ENCODE data around the gene SPEM3. TPM values are rescaled to one million over a fixed set of nuclear protein-coding genes. Genes with fewer than 3 reads are reported as not detected.

SPEM3 gene
- total RNA-seq, 3 donors from 2014 or later = not detected

GRCh38 chr17:7464081-7464480 lies 35.4 kb downstream of the SPEM3 start:
- TF ChIP-seq POLR2A (IDR thresholded peaks at IDR 0.05) (no peak), POLR2AphosphoS5 (IDR thresholded peaks at IDR 0.05) (no peak), CTCF (IDR thresholded peaks at IDR 0.05) (no peak)
- Histone ChIP-seq H3K4me3 (no peak overlapping the region), H3K27ac (peak overlapping the region; percentile 70 to 73), H3K36me3 (no peaks in the 10 kb centered on the region), H3K27me3 (no peaks in the 10 kb centered on the region), H3K4me1 (no peaks in the 10 kb centered on the region), H3K9me3 (no peaks in the 10 kb centered on the region)
- DNase-seq (ENCODE audit: low spot score in 2 of 2) = peak in 1 of 2 donors; percentile 62
- intact Hi-C loops (cut with DNase I; ENCODE audit: low total_unique reads) = no loop called here

- intact Hi-C loops (cut with DNase I; ENCODE audit: low total_unique reads) = no loop called here
- H3K27me3 ChIP-seq = no peaks in the 10 kb centered on the region
- no peaks in the 10 kb centered on the region for H3K9me3 ChIP-seq
- no peaks in the 10 kb centered on the region for H3K36me3 ChIP-seq
- TF ChIP-seq POLR2AphosphoS5 (IDR thresholded peaks at IDR 0.05) (no peak), CTCF (IDR thresholded peaks at IDR 0.05) (no peak), POLR2A (IDR thresholded peaks at IDR 0.05) (no peak)
- H3K27ac ChIP-seq = peak overlapping the region; percentile 67 to 89
- H3K4me1 ChIP-seq = no peaks in the 10 kb centered on the region
- no peak for DNase-seq (ENCODE audit: low spot score in 2 of 2)
- H3K4me3 ChIP-seq = peak overlapping the region in 1 of 3 donors; percentile 20
These were observed 37.1 kb downstream of the SPEM3 start for GRCh38 chr17:7465597-7466275.

DNA sequence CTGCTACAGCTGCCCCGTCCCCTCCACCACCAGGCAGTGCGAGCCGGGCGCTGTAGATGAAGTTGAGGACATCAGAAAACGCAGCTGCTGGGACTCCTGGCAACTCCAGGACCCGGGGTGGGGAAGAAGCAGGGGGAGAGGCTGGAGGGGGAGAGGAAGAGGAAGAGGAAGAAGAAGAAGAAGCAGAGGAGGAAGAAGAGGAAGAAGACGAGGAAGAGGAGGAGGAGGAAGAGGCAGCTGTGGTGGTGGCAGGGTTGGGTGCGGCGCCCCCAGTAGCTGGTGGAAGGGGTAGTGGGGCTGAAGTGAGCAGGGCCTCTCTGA lies 37.6 kb downstream of the SPEM3 start:
- Histone ChIP-seq H3K4me1 (no peaks in the 10 kb centered on the region), H3K27me3 (no peaks in the 10 kb centered on the region), H3K36me3 (no peaks in the 10 kb centered on the region), H3K27ac (peak overlapping the region; percentile 67 to 89), H3K9me3 (no peaks in the 10 kb centered on the region), H3K4me3 (peak overlapping the region in 1 of 3 donors; percentile 20)
- no peak for DNase-seq (ENCODE audit: low spot score in 2 of 2)
- TF ChIP-seq POLR2AphosphoS5 (IDR thresholded peaks at IDR 0.05) = no peak
- no peak for TF ChIP-seq CTCF (IDR thresholded peaks at IDR 0.05)
- no peak for TF ChIP-seq POLR2A (IDR thresholded peaks at IDR 0.05)
- intact Hi-C loops (cut with DNase I; ENCODE audit: low total_unique reads) = no loop called here

DNA sequence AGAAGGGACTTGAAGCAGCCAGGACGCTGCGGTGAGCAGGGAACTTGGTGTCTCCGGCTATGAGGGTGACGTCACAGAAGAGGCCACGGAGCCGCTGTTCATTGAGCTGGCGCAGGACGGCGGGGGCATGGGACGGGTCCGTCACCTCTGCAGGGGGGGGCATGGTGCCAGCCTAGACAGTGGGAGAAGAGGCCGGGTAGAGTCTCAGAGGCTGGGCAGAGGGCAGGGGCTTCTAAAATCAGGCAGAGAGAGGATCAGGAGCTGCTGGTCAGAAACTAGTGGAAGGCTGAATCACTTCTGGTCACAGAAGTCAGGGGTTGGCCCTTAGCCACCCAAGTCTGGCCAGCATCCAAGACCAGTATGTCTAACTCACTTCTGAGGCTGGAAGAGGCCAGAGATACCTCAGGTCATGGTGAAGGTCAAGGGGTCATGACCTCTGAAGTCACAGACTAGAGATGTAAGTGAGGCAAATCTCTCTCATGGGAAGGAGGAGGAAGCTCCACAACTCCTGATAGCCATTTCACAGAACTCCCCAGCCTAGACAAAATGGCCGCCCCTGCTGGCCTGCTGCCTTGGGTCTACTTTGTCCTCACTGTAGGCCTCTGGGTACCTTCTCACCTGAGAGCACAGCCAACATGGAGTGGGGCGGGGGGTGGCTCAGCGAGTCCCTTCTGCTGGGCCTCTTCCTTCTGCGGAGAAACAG lies 38.1 kb downstream of the SPEM3 start:
- Histone ChIP-seq H3K4me3 (peak overlapping the region in 1 of 3 donors; percentile 20), H3K4me1 (no peaks in the 10 kb centered on the region), H3K36me3 (no peaks in the 10 kb centered on the region), H3K27ac (peak overlapping the region; percentile 67 to 89), H3K9me3 (no peaks in the 10 kb centered on the region), H3K27me3 (no peaks in the 10 kb centered on the region)
- intact Hi-C loops (cut with DNase I; ENCODE audit: low total_unique reads) = loop anchor here (1.0 kb wide), 1 partner anchor 27 kb away; no protein-coding TSS in a partner anchor
- no peak for DNase-seq (ENCODE audit: low spot score in 2 of 2)
- TF ChIP-seq CTCF (IDR thresholded peaks at IDR 0.05) (no peak), POLR2A (IDR thresholded peaks at IDR 0.05) (no peak), POLR2AphosphoS5 (IDR thresholded peaks at IDR 0.05) (peak in 2 of 3 donors; percentile 34 to 42)

- intact Hi-C loops (cut with DNase I; ENCODE audit: low total_unique reads) = loop anchor here (1.0 kb wide), 1 partner anchor 26 kb away; no protein-coding TSS in a partner anchor
- no peaks in the 10 kb centered on the region for H3K36me3 ChIP-seq
- DNase-seq (ENCODE audit: low spot score in 2 of 2) = no peak
- no peak for TF ChIP-seq POLR2AphosphoS5 (IDR thresholded peaks at IDR 0.05)
- no peak for TF ChIP-seq POLR2A (IDR thresholded peaks at IDR 0.05)
- no peak for TF ChIP-seq CTCF (IDR thresholded peaks at IDR 0.05)
- peak overlapping the region; percentile 67 to 89 for H3K27ac ChIP-seq
- H3K9me3 ChIP-seq = no peaks in the 10 kb centered on the region
- H3K27me3 ChIP-seq = no peaks in the 10 kb centered on the region
- H3K4me3 ChIP-seq = no peak overlapping the region
- H3K4me1 ChIP-seq = no peaks in the 10 kb centered on the region
These were observed 38.8 kb downstream of the SPEM3 start for GRCh38 chr17:7467498-7467897.
